Neuronal stem cell (in vitro differentiated cells): Measurements from ENCODE around the gene GPBAR1.

ENCODE experiments used
- DNase-seq: peaks from one replicate; pipeline ENCODE4 v3.0.0-alpha.2; 2013; ENCODE audit warnings: low spot score
- H2AFZ ChIP-seq: one replicate; pipeline ENCODE4 v1.6.1; 2013; ENCODE audit warnings: mild to moderate bottlenecking, low read length, inconsistent platforms
- H2AK5ac ChIP-seq: 2 replicates; pipeline ENCODE4 v1.6.1; 2013; ENCODE audit warnings: low read depth, mild to moderate bottlenecking, inconsistent platforms, low read length, moderate library complexity, mixed read lengths
- H2BK120ac ChIP-seq: 2 replicates; pipeline ENCODE4 v1.6.1; 2013; ENCODE audit warnings: low read depth, mild to moderate bottlenecking, inconsistent platforms, low read length, moderate library complexity, mixed read lengths
- H2BK12ac ChIP-seq: one replicate; pipeline ENCODE4 v1.6.1; 2013; ENCODE audit warnings: low read length, inconsistent platforms
- H2BK15ac ChIP-seq: 2 replicates; pipeline ENCODE4 v1.6.1; 2013; ENCODE audit warnings: mild to moderate bottlenecking, low read length, inconsistent platforms, mixed read lengths
- H2BK5ac ChIP-seq: one replicate; pipeline ENCODE4 v1.6.1; 2013; ENCODE audit warnings: inconsistent platforms, mild to moderate bottlenecking, low read length, moderate library complexity
- H3K14ac ChIP-seq: one replicate; pipeline ENCODE4 v1.6.1; 2013; ENCODE audit warnings: low read length, inconsistent platforms
- H3K18ac ChIP-seq: 2 replicates; pipeline ENCODE4 v1.6.1; 2013; ENCODE audit warnings: low read length, inconsistent platforms
- H3K23ac ChIP-seq: 2 replicates; pipeline ENCODE4 v1.6.1; 2013; ENCODE audit warnings: low read depth, mild to moderate bottlenecking, mixed read lengths, low read length, inconsistent platforms; ENCODE audit not compliant: poor library complexity
- H3K27ac ChIP-seq: replicated peaks from 3 replicates; pipeline ENCODE4 v1.5.1; 2013; ENCODE audit warnings: low read length, inconsistent platforms
- H3K27me3 ChIP-seq, 3 experiments: 2 replicates each; pipeline ENCODE4 v1.6.1; 2013; ENCODE audit warnings: low read length in 3 of 3, mild to moderate bottlenecking in 2 of 3, inconsistent platforms in 1 of 3, low read depth in 1 of 3, mixed read lengths in 1 of 3, moderate library complexity in 1 of 3; ENCODE audit not compliant: control insufficient read depth in 3 of 3, insufficient read depth in 3 of 3
- H3K36me3 ChIP-seq, 2 donors: replicated peaks in 1 of 2; 2 replicates each; pipeline ENCODE4 v1.6.1; 2013; ENCODE audit warnings: low read length in 2 of 2; ENCODE audit not compliant: control insufficient read depth in 2 of 2, insufficient read depth in 2 of 2
- H3K4ac ChIP-seq: 2 replicates; pipeline ENCODE4 v1.6.1; 2013; ENCODE audit warnings: inconsistent platforms, mild to moderate bottlenecking, low read length, moderate library complexity
- H3K4me1 ChIP-seq, 2 donors: 1 replicate in 1 of 2; 2 replicates in 1 of 2; pipeline ENCODE4 v1.6.1; 2013; ENCODE audit warnings: low read length in 2 of 2, low read depth in 1 of 2; ENCODE audit not compliant: control insufficient read depth in 2 of 2, insufficient read depth in 1 of 2
- H3K4me2 ChIP-seq: one replicate; pipeline ENCODE4 v1.6.1; 2013; ENCODE audit warnings: mild to moderate bottlenecking, low read length, inconsistent platforms; ENCODE audit not compliant: insufficient read depth, poor library complexity, severe bottlenecking
- H3K4me3 ChIP-seq, 2 donors: 2 replicates each; pipeline ENCODE4 v1.5.1; 2013; ENCODE audit warnings: low read length in 2 of 2, mild to moderate bottlenecking in 2 of 2, inconsistent platforms in 1 of 2, moderate library complexity in 1 of 2
- H3K79me1 ChIP-seq: one replicate; pipeline ENCODE4 v1.6.1; 2013; ENCODE audit warnings: low read depth, mild to moderate bottlenecking, inconsistent platforms, low read length, moderate library complexity
- H3K9ac ChIP-seq: one replicate; pipeline ENCODE4 v1.6.1; 2013; ENCODE audit warnings: mild to moderate bottlenecking, low read depth, low read length, inconsistent platforms; ENCODE audit not compliant: poor library complexity
- H3K9me3 ChIP-seq, 2 donors: replicated peaks in 1 of 2; 2 replicates each; pipeline versions ENCODE3 to v1.6.1; 2013; ENCODE audit warnings: low read length in 2 of 2, mild to moderate bottlenecking in 2 of 2, inconsistent platforms in 1 of 2, low read depth in 1 of 2, mixed read lengths in 1 of 2, moderate library complexity in 1 of 2; ENCODE audit not compliant: control insufficient read depth in 2 of 2, insufficient read depth in 1 of 2
- H4K8ac ChIP-seq: one replicate; pipeline ENCODE4 v1.6.1; 2013; ENCODE audit warnings: low read depth, mild to moderate bottlenecking, inconsistent platforms, low read length, moderate library complexity
- H4K91ac ChIP-seq: one replicate; pipeline ENCODE4 v1.6.1; 2013; ENCODE audit warnings: low read length, low read depth, mild to moderate bottlenecking, inconsistent platforms; ENCODE audit not compliant: poor library complexity
- WGBS, 2 donors: extraction: QIAGEN DNeasy Blood & Tissue Kit; methylation state at CpG; one replicate each; pipeline ENCODE4 v1.1.7; 2013; ENCODE audit warnings: missing lambda C conversion rate in 2 of 2, mixed read lengths in 1 of 2; ENCODE audit not compliant: insufficient read length in 2 of 2, insufficient replicate concordance in 1 of 2; ENCODE audit errors: extremely low coverage in 2 of 2; 5-methylcytosine and 5-hydroxymethylcytosine counted together

The GPBAR1 gene

GRCh38 chr2:218228366-218229090, 32.3 kb upstream of the GPBAR1 start:
- H2BK12ac ChIP-seq, result no peak overlapping the region
- no peak overlapping the region for H3K18ac ChIP-seq
- H3K27ac ChIP-seq, result no peak overlapping the region
- H3K4ac ChIP-seq, result no peak overlapping the region
- H3K9ac ChIP-seq, result no peak overlapping the region
- no peak overlapping the region for H3K4me3 ChIP-seq
- H2AFZ ChIP-seq, result no peak overlapping the region
- no peak overlapping the region for H2BK120ac ChIP-seq
- H2BK5ac ChIP-seq, result no peak overlapping the region
- DNase-seq, result no peak
- H4K8ac ChIP-seq, result no peak overlapping the region
- no peak overlapping the region for H3K14ac ChIP-seq
- no peak overlapping the region for H2AK5ac ChIP-seq
- WGBS, 2 donors, result no CpG with 5 or more reads among the region's 6 CpGs
- no peak overlapping the region for H4K91ac ChIP-seq
- H3K36me3 ChIP-seq, result peaks cover 20 to 94% of the 10 kb centered on the region in 2 donors
- no peaks in the 10 kb centered on the region for H3K4me1 ChIP-seq
- H3K9me3 ChIP-seq, result peaks cover 0 to 9% of the 10 kb centered on the region in 2 donors
- no peaks in the 10 kb centered on the region for H3K27me3 ChIP-seq
- no peak overlapping the region for H2BK15ac ChIP-seq
- H3K4me2 ChIP-seq, result no peak overlapping the region
- H3K79me1 ChIP-seq, result peaks cover 4% of the 10 kb centered on the region
- H3K23ac ChIP-seq, result no peak overlapping the region

GRCh38 chr2:218229239-218229638, 31.6 kb upstream of the GPBAR1 start:
- H3K14ac ChIP-seq, result no peak overlapping the region
- no peak overlapping the region for H3K4ac ChIP-seq
- no peak overlapping the region for H3K9ac ChIP-seq
- H2BK5ac ChIP-seq, result no peak overlapping the region
- no peaks in the 10 kb centered on the region for H3K4me1 ChIP-seq
- H3K4me3 ChIP-seq, result no peak overlapping the region
- DNase-seq, result no peak
- no peak overlapping the region for H3K18ac ChIP-seq
- no peak overlapping the region for H2BK120ac ChIP-seq
- no peak overlapping the region for H2BK12ac ChIP-seq
- WGBS, 2 donors, result no CpG with 5 or more reads among the region's 3 CpGs
- H2AK5ac ChIP-seq, result no peak overlapping the region
- H2AFZ ChIP-seq, result no peak overlapping the region
- peaks cover 4% of the 10 kb centered on the region for H3K79me1 ChIP-seq
- H3K4me2 ChIP-seq, result no peak overlapping the region
- H3K27me3 ChIP-seq, result no peaks in the 10 kb centered on the region
- no peak overlapping the region for H3K27ac ChIP-seq
- H3K23ac ChIP-seq, result no peak overlapping the region
- no peak overlapping the region for H4K91ac ChIP-seq
- no peak overlapping the region for H2BK15ac ChIP-seq
- peaks cover 20 to 94% of the 10 kb centered on the region in 2 donors for H3K36me3 ChIP-seq
- H4K8ac ChIP-seq, result no peak overlapping the region
- H3K9me3 ChIP-seq, result peaks cover 0 to 9% of the 10 kb centered on the region in 2 donors

- Histone ChIP-seq H3K23ac (no peak overlapping the region), H3K4me1 (no peaks in the 10 kb centered on the region), H3K4ac (no peak overlapping the region), H2AFZ (no peak overlapping the region), H3K18ac (no peak overlapping the region), H3K9me3 (peaks cover 0 to 9% of the 10 kb centered on the region in 2 donors), H2BK12ac (no peak overlapping the region), H3K9ac (no peak overlapping the region), H2BK120ac (no peak overlapping the region), H2BK5ac (no peak overlapping the region), H3K36me3 (peaks cover 20 to 94% of the 10 kb centered on the region in 2 donors), H3K79me1 (peaks cover 4% of the 10 kb centered on the region), H2BK15ac (no peak overlapping the region), H4K91ac (no peak overlapping the region), H2AK5ac (no peak overlapping the region), H3K14ac (no peak overlapping the region), H3K4me2 (no peak overlapping the region), H4K8ac (no peak overlapping the region), H3K27ac (no peak overlapping the region), H3K4me3 (no peak overlapping the region), H3K27me3 (no peaks in the 10 kb centered on the region)
- no peak for DNase-seq
- no CpG with 5 or more reads among the region's 4 CpGs for WGBS, 2 donors
Observed at GRCh38 chr2:218229851-218230250, 31.0 kb upstream of the GPBAR1 start.

GRCh38 chr2:218230882-218231281, 29.9 kb upstream of the GPBAR1 start:
- Histone ChIP-seq H3K4ac (no peak overlapping the region), H2AK5ac (no peak overlapping the region), H3K18ac (no peak overlapping the region), H4K8ac (no peak overlapping the region), H3K14ac (no peak overlapping the region), H3K4me1 (no peaks in the 10 kb centered on the region), H2BK15ac (no peak overlapping the region), H2AFZ (no peak overlapping the region), H4K91ac (no peak overlapping the region), H3K9ac (no peak overlapping the region), H3K23ac (no peak overlapping the region), H2BK12ac (no peak overlapping the region), H3K36me3 (peaks cover 22 to 94% of the 10 kb centered on the region in 2 donors), H2BK5ac (no peak overlapping the region), H2BK120ac (no peak overlapping the region), H3K4me2 (no peak overlapping the region), H3K27ac (no peak overlapping the region), H3K79me1 (peaks cover 4% of the 10 kb centered on the region), H3K9me3 (peaks cover 0 to 9% of the 10 kb centered on the region in 2 donors), H3K4me3 (no peak overlapping the region), H3K27me3 (no peaks in the 10 kb centered on the region)
- DNase-seq, result no peak
- no CpG with 5 or more reads among the region's 1 CpG for WGBS, 2 donors
